ENCODE results near the gene IQCB1.
"Not testable (repeated sequence)": the region's sequence is repeated elsewhere in the genome, so short reads cannot be mapped to it uniquely, and the experiment has no call there.

Gene IQCB1

GRCh38 chr3:121817753-121818152 is 17.1 kb downstream of the IQCB1 start:
- DNase-seq (ENCODE audit: low read depth in 2 of 3, low spot score in 2 of 3), result no peak

- no peak for DNase-seq (ENCODE audit: low read depth in 2 of 3, low spot score in 2 of 3)
Observed at GRCh38 chr3:121809249-121809648, 25.6 kb downstream of the IQCB1 start.

GRCh38 chr3:121803771-121804320 is 31.0 kb downstream of the IQCB1 start:
- DNase-seq (ENCODE audit: low read depth in 2 of 3, low spot score in 2 of 3), result no peak

DNA sequence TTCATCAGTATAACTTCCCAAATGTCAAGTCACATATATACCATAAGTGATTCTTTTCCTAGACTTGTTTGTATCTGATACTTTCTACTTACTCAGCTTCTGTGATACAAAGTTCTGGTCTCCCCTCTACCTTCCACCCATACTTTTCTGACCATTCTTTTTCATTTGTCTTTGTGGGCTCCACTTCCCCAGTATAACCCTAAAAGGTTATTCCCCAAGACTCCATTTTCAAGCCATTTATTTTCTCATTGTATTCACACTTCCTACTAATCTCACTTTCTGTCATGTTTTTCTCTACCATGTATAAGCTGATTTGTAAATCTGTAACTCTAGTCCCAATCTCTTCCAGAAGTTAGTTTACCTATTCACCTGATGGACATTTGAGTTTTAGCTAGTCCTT is 34.0 kb downstream of the IQCB1 start:
- no peak for DNase-seq (ENCODE audit: low read depth in 2 of 3, low spot score in 2 of 3)

- no peak for DNase-seq (ENCODE audit: low read depth in 2 of 3, low spot score in 2 of 3)
Observed at GRCh38 chr3:121796970-121797369, 37.9 kb downstream of the IQCB1 start.

- no peak for DNase-seq (ENCODE audit: low read depth in 2 of 3, low spot score in 2 of 3)
Observed at GRCh38 chr3:121794264-121794983, 40.4 kb downstream of the IQCB1 start.

DNA sequence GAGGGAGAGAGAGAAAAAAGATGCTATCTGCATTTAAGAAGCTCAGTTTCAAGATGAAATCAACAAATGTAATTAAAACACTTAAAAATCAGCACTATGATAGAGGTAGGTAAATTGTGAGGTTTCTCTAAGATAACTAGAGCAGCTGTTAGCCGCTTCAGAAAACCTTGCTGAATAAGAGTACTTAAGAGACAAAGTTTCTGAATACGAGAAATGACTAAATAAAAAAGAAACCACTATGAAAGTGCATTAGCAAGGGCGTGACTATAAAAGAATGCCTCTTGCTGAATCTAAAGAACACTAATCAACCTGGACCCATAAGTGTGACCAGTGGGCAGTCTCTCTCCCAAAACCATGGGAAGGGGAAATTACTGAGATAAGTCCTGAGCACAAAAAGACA is 41.8 kb downstream of the IQCB1 start:
- no peak for DNase-seq (ENCODE audit: low read depth in 2 of 3, low spot score in 2 of 3)

DNA sequence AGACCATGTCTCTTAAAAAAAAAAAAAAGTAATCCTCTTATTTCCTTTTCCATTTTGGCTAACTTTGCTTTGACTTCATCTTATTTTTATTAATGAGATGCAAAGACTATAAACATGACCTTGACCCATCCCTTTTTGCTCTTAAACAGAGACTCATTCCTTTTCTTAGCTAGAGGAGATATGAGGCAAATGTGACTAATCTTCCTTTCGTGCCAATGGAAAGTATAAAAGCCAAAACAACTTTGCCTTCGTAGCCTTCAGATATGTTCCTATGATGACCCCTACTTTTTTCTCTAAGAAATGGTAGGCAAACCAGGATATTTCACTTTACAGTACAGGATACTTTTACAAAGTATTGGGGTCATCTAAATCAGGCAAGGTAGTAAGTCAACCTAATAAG is 48.4 kb downstream of the IQCB1 start:
- DNase-seq (ENCODE audit: low read depth in 2 of 3, low spot score in 2 of 3), result no peak

GRCh38 chr3:121782784-121783183 is 52.1 kb downstream of the IQCB1 start:
- DNase-seq (ENCODE audit: low read depth in 2 of 3, low spot score in 2 of 3), result not testable (repeated sequence)

DNA sequence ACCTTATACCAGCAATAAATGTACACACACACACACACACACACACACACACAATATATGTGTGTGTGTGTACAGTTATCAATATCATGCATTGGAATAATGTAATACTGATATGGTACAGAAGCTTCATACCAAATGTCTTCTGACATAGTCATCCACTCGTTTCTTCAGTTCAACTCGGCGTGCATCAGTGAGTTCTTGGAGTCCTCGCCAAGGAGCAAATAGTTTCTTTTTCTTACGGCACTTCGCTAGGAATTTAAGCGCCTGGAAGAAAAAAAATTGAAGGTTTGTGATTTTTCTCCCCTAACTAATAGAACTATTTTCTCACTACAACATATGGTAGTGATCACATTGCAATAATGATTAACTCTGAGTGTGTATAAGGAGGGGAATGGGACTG is 53.2 kb downstream of the IQCB1 start:
- no peak for DNase-seq (ENCODE audit: low read depth in 2 of 3, low spot score in 2 of 3)

DNA sequence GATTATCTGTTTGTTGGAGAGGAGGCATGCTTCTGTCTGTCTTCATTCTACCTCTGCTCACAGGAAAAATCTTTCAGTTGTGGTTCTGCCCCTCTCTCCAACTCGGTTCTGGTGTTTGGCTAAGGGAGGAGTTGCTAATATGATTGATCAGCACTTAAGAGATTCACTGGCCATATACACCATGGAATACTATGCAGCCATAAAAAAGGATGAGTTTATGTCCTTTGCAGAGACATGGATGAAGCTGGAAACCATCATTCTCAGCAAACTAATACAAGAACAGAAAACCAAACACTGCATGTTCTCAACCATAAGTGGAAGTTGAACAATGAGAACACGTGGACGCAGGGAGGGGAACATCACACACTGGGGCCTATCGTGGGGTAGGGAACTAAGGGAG is 59.8 kb downstream of the IQCB1 start:
- not testable (repeated sequence) for DNase-seq (ENCODE audit: low read depth in 2 of 3, low spot score in 2 of 3)

- DNase-seq (ENCODE audit: low read depth in 2 of 3, low spot score in 2 of 3), result no peak
Observed at GRCh38 chr3:121769246-121769645, 65.6 kb downstream of the IQCB1 start.

DNA sequence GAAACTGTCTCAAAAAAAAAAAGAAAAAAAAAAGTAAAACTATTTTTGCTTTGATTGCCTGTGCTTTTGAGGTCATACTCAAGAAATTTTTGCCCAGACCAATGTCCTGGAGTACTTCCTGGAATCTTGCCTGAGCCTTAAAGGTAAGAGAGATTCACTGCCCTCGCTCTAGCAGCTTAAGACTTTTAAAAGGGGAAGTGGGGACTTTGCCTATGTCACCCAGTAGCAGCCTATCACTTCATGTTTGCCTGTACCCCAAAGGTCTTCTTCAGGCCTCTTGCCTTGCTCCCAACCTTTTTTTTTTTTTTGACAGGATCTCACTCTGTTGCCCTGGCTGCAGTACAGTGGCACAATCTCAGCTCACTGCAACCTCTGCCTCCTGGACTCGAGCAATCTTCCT is 66.4 kb downstream of the IQCB1 start:
- no peak for DNase-seq (ENCODE audit: low read depth in 2 of 3, low spot score in 2 of 3)

- no peak for DNase-seq (ENCODE audit: low read depth in 2 of 3, low spot score in 2 of 3)
Observed at GRCh38 chr3:121759541-121760202, 75.2 kb downstream of the IQCB1 start.

DNA sequence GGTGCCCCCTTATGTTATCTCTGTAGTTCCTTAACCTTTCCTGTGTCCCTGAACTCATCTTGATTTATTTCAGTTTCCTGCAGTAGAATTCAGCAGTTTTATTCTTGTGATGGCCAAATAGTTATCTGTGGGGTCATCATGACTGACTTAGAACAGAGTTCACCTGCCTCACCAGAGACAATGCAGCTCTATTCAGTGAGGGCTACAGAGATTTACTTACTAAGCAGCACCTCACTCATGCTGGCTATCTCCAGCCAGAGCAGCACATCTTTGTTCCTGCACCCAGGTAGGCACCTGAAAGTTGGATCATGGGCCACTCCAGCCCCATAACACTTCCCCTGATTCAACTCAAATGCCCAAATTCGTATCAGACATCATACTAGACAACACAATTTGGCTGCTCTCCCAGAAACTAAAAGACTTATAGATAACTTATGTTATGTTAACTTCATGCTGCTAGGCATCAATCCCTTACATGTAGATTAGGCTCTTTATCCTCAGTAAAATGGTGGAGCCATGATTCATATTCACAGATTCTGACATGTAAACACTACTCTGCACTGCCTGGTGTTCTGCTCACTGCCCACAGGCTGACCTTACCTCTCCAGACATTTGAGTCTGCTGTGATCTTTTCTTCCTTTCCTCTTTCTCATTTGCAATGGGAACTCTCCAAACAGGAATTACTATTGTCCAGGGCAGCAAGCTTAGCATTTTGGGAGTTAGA is 76.0 kb downstream of the IQCB1 start:
- no peak for DNase-seq (ENCODE audit: low read depth in 2 of 3, low spot score in 2 of 3)

DNA sequence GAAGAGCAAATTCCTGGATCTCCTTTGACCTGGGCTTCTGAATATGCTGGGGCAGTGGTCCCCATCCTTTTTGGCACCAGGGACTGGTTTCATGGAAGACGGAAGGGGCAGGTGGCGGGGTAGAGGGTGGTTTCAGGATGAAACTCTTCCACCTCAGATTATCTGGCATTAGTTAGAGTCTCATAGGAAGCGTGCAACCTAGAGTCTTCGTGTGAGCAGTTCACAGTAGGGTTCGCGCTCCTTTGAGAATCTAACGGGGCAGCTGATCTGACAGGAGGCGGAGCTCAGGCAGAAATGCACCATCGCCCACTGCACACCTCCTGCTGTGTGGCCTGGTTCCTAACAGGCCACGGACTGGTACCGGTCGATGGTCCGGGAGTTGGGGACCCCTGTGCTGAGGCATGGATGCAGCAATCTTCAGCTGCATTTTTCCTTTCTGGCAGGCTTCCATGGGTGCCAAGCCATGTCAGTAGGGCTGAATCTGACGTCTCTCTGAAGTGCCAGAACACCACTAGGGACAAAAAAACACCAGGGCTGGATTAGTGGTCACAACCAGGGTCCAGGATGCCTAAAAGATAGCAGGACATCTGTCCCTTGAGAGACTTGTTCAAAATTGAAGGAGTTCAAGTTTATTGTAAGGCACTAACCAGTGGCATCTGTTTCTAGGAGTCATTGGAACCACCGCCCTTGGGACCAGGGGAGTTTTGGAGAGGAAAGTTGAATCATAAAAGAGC is 76.9 kb downstream of the IQCB1 start:
- no peak for DNase-seq (ENCODE audit: low read depth in 2 of 3, low spot score in 2 of 3)

GRCh38 chr3:121757087-121757811 is 77.6 kb downstream of the IQCB1 start:
- DNase-seq (ENCODE audit: low read depth in 2 of 3, low spot score in 2 of 3), result no peak

GRCh38 chr3:121752772-121753171 is 82.1 kb downstream of the IQCB1 start:
- no peak for DNase-seq (ENCODE audit: low read depth in 2 of 3, low spot score in 2 of 3)

DNA sequence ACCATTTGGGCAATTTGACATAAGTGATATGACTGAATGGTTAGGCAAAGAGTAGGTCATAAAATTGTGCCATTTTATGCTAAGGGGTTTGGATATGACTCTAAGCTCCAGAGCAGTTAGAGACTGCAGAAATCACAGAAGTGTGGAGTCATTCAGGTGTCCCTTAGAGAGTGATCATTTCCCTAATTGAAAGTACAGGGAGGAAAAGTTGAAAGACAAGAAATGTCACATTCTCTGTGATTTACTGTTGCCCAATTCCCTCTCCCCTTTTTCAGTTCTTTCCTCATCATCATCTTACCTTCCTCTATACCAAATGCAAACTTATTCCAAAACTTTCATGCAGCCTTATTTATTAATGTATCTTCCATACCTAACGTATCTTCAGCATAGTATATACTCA is 82.6 kb downstream of the IQCB1 start:
- DNase-seq (ENCODE audit: low read depth in 2 of 3, low spot score in 2 of 3), result no peak

- no peak for DNase-seq (ENCODE audit: low read depth in 2 of 3, low spot score in 2 of 3)
Observed at GRCh38 chr3:121750087-121750415, 84.8 kb downstream of the IQCB1 start.
